NT2/D1 (cell line): Measurements from ENCODE around the gene MSANTD4.

ENCODE experiments used
- YY1 ChIP-seq: IDR thresholded peaks from 2 replicates; pipeline ENCODE4 v1.6.1; 2011; ENCODE audit not compliant: insufficient read length, insufficient read depth
- ZNF274 ChIP-seq: IDR thresholded peaks from 2 replicates; pipeline ENCODE4 v1.6.1; 2011; ENCODE audit warnings: mild to moderate bottlenecking, low read depth, low read length

DNA sequence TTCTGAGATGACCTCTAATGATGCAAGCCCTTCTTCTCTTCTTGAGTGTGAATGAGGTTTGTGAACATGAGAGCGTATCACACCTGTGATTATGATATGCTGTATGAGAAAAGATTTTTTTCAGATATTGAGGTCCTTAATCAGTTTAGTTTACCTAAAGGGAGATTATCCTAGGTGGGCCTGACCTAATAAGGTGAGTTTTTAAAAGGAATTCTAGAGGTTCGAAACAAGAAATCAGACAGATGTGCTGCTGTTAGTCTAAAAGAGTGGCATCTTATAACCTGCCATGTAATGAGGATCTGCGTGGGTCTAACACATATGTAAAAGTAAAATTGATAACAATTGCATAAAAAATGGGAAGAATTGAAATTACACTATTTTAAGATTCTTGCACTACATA lies 33.8 kb downstream of the MSANTD4 start:
- TF ChIP-seq YY1 (no peak), ZNF274 (no peak)
